ENCODE measurements around the gene DNAJB2.

DNAJB2 gene

DNA sequence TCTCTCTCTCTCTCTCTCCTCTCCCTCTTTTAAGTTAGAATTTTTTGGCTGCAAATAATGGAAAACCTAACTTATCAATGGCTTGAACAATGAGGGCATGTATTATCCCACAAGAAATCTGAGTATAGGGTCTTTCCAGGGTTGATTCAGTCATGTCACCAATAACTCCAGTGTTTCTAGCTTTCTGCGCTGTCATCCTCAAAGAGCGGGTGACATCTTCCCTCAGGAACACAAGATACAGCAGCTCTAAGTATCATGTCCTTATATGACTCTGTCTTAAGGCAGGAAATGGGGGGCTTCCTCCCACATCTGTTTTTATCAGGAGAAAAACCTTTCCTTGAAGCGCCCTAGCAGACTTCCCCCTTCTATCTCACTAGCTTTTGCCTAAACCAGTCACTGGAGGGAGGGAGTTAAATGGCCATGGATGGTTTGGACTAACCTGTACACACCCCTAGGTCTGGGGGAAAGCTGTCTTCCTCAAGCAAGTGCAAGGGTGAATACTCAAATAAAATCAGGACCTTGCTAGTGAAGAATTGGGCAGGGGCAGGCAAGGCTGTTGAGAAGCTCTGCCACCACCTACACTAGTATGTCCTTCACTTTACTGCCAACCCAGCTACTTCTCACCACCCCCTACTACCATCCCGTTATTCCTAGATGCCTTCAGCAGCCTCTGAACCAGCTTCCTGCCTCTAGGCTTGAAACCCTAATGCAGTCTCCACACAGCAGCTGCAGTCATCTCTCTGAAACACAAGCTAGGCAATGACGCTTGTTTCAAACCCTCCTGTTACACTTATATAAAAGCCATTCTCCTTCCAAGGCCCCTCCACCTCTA, 17.9 kb upstream of the DNAJB2 start:
- no peak overlapping the region for H3K27ac ChIP-seq
- H3K4me3 ChIP-seq, result no peak overlapping the region
- no peak for DNase-seq (ENCODE audit: low spot score)
- TF ChIP-seq, protein P1, sequence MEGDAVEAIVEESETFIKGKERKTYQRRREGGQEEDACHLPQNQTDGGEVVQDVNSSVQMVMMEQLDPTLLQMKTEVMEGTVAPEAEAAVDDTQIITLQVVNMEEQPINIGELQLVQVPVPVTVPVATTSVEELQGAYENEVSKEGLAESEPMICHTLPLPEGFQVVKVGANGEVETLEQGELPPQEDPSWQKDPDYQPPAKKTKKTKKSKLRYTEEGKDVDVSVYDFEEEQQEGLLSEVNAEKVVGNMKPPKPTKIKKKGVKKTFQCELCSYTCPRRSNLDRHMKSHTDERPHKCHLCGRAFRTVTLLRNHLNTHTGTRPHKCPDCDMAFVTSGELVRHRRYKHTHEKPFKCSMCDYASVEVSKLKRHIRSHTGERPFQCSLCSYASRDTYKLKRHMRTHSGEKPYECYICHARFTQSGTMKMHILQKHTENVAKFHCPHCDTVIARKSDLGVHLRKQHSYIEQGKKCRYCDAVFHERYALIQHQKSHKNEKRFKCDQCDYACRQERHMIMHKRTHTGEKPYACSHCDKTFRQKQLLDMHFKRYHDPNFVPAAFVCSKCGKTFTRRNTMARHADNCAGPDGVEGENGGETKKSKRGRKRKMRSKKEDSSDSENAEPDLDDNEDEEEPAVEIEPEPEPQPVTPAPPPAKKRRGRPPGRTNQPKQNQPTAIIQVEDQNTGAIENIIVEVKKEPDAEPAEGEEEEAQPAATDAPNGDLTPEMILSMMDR (IDR thresholded peaks at IDR 0.05), result no peak

DNA sequence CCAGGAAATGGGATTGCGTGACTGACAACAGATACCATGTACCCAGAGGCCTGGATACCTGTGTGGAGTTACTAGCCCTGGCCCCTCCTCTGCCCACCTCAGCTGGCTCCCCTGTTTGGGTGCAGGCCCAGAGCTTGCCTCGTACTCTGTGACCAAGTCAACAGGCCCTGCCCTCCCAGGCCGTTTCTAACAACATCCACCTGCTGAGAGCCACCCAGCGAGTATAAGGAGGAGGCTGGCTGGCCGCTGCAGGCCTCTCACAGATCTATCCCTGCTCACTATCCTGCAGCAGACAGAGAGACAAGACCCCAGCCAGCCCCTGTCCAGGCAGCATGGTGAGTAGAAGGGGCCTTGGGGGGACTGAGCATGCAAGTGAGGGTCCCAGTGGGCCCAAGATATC, 12.9 kb upstream of the DNAJB2 start:
- H3K27ac ChIP-seq, result no peak overlapping the region
- TF ChIP-seq, protein P1 (IDR thresholded peaks at IDR 0.05), result no peak
- no peak for DNase-seq (ENCODE audit: low spot score)
- no peak overlapping the region for H3K4me3 ChIP-seq

DNA sequence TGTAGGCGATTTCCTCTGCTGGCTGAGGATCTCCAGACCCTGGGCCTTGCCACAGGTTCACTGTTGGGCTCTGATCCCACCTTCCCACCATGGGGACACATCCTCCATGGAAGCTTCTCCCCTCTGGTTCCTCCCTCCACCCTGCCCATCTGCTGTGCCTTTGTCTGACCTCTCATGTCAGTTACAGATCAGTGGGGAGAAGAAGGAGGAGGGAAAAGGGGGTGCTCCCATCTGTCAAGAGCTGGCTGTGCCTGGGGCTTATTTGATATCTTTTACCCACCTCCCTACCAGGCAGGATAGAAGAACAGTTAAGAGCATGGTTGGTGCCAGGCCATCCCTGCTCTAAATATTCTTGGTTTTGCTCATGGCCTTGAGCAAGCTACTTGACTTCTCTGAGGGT, 12.3 kb upstream of the DNAJB2 start:
- no peak for DNase-seq (ENCODE audit: low spot score)
- TF ChIP-seq, protein P1 (IDR thresholded peaks at IDR 0.05), result no peak
- Histone ChIP-seq H3K4me3 (no peak overlapping the region), H3K27ac (no peak overlapping the region)

DNA sequence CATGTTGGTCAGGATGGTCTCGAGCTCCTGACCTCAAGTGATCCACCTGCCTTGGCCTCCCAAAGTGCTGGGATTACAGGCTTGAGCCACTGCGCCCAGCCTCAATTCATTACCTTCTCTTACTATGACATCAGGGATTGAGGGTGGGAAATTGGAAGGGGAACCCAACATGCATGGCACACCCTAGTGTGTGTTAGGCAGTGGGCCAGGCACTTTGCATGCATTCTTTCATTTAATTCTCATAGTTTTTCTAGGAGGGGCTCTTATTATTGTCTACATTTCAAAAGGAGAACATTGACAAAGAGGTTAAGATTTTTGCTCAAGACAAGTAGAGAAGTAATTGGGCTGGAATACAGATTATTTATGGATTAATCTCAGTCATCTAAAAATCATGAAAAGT, 10.9 kb upstream of the DNAJB2 start:
- H3K27ac ChIP-seq, result no peak overlapping the region
- TF ChIP-seq, protein P1 (IDR thresholded peaks at IDR 0.05), result no peak

DNA sequence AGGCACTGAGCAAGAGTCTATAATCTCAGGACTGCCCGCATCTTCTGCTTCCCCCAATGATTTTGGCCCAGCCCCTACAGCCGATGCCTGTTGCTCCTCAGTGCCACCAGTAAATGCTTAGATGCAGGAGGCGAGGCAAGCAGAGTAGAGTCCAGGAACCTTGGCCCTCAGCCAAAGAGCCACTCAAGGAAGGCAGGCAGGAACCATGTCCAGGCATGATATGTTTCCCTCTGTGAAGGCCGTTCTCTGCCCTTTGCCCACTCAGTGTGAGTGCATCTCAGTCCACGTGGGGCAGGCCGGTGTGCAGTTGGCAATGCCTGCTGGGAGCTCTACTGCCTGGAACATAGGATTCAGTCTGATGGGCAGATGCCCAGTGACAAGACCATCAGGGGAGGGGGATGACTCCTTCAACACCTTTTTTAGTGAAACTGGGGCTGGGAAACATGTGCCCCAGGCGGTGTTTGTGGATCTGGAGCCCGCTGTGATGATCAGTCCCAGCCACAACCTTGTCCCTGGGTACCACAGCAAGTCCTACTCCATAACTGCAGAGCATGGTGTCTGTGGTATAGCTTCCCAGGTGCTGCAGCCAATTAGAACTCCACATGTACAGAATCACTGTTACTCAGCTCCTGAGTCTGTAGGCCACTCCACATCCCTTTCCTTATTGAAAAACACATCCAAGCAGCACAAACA, 9.7 kb upstream of the DNAJB2 start:
- Histone ChIP-seq H3K4me3 (no peak overlapping the region), H3K27ac (no peak overlapping the region)
- TF ChIP-seq, protein P1 (IDR thresholded peaks at IDR 0.05), result no peak
- no peak for DNase-seq (ENCODE audit: low spot score)

More for the DNA sequence above, 10.9 kb upstream of the DNAJB2 start:
- no peak for DNase-seq (ENCODE audit: low spot score)
- no peak overlapping the region for H3K4me3 ChIP-seq

DNA sequence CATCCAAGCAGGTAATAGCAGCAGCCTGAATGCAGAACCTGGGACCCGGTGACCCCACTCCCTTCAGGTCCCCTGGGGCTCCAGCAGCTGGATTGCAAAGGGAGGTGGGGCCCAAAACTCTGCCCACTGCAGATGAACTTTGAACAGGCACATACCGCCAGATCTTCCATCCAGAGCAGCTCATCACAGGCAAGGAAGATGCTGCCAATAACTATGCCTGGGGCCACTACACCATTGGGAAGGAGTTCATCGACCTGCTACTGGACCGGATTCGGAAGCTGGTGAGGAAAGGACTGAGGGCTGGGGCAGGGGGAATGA, 9.2 kb upstream of the DNAJB2 start:
- TF ChIP-seq, protein P1 (IDR thresholded peaks at IDR 0.05), result no peak
- Histone ChIP-seq H3K4me3 (no peak overlapping the region), H3K27ac (no peak overlapping the region)
- DNase-seq (ENCODE audit: low spot score), result no peak

DNA sequence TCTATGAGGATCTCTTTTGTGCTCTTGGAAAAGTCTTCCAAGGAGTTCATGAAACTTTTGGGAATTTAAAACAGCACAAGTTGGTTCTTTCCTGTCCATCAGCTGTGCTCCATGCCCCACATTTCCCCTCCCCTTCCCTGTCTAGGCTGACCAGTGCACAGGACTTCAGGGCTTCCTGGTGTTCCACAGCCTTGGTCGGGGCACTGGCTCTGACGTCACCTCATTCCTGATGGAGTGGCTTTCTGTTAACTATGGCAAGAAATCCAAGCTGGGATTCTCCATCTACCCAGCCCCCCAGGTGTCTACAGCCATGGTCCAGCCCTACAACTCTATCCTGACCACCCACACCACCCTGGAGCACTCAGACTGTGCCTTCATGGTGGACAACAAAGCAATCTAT, 8.1 kb upstream of the DNAJB2 start:
- TF ChIP-seq, protein P1 (IDR thresholded peaks at IDR 0.05), result no peak
- DNase-seq (ENCODE audit: low spot score), result no peak
- no peak overlapping the region for H3K4me3 ChIP-seq
- H3K27ac ChIP-seq, result no peak overlapping the region
